PC-3 (cell line): ENCODE results near the gene INAVA.

Experiments
- CTCF ChIP-seq: fragments of 300-600 bp; sonication (generic); conservative IDR thresholded peaks from 2 replicates; pipeline ENCODE4 v1.5.1; 2017; ENCODE audit warnings: antibody characterized with exemption, low read depth, mild to moderate bottlenecking, low read length
- EZH2 ChIP-seq: fragments of 300-600 bp; sonication (generic); IDR thresholded peaks from one replicate; pipeline ENCODE4 v1.6.1; 2017; ENCODE audit warnings: antibody characterized with exemption, mild to moderate bottlenecking, low read length; ENCODE audit not compliant: unreplicated experiment
- EZH2phosphoT487 ChIP-seq: fragments of 300-600 bp; sonication (generic); IDR thresholded peaks from 2 replicates; pipeline ENCODE4 v1.6.1; 2018; ENCODE audit warnings: mild to moderate bottlenecking, antibody characterized with exemption, low read length, borderline replicate concordance

- no peak for TF ChIP-seq CTCF
- TF ChIP-seq EZH2: no peak
- TF ChIP-seq EZH2phosphoT487: no peak
Observed at GRCh38 chr1:200903793-200904192, 9.1 kb downstream of the INAVA start.
